Activated CD4-positive, CD25-positive, alpha-beta regulatory T cell treated with anti-CD3 and anti-CD28 coated beads, Interleukin-2, amount 50 U/mL, for 16 hours (primary cell): ENCODE data around the gene EEF2K.
"Not testable (repeated sequence)": the region's sequence is repeated elsewhere in the genome, so short reads cannot be mapped to it uniquely, and the experiment has no call there.

Source experiments
- DNase-seq: peaks from one replicate; pipeline ENCODE4 v3.0.0-alpha.2; 2020; ENCODE audit warnings: low read depth, low spot score

Gene EEF2K

GRCh38 chr16:22189473-22190080 lies 16.5 kb upstream of the EEF2K start:
- no peak for DNase-seq

- peak; percentile 80 for DNase-seq
Measured at GRCh38 chr16:22190081-22190775, 15.8 kb upstream of the EEF2K start.

- peak; percentile 99 for DNase-seq
Measured at GRCh38 chr16:22190776-22191531, 15.1 kb upstream of the EEF2K start.

GRCh38 chr16:22191532-22192260 lies 14.4 kb upstream of the EEF2K start:
- DNase-seq: no peak

- peak; percentile 52 for DNase-seq
Measured at GRCh38 chr16:22192261-22193062, 13.6 kb upstream of the EEF2K start.

- no peak for DNase-seq
Measured at GRCh38 chr16:22193063-22193411, 13.0 kb upstream of the EEF2K start.

GRCh38 chr16:22194707-22195444 lies 11.2 kb upstream of the EEF2K start:
- DNase-seq: no peak

GRCh38 chr16:22195445-22195694 lies 10.7 kb upstream of the EEF2K start:
- no peak for DNase-seq

- DNase-seq: peak; percentile 82
Measured at GRCh38 chr16:22195695-22196558, 10.2 kb upstream of the EEF2K start.

- DNase-seq: not testable (repeated sequence)
Measured at GRCh38 chr16:22196559-22197168, 9.4 kb upstream of the EEF2K start.

- no peak for DNase-seq
Measured at GRCh38 chr16:22198547-22199293, 7.4 kb upstream of the EEF2K start.

- DNase-seq: no peak
Measured at GRCh38 chr16:22202261-22202637, 3.8 kb upstream of the EEF2K start.

- DNase-seq: no peak
Measured at GRCh38 chr16:22203091-22203490, 3.0 kb upstream of the EEF2K start.

GRCh38 chr16:22204091-22204655 lies 1.9 kb upstream of the EEF2K start:
- no peak for DNase-seq

GRCh38 chr16:22205577-22206012 lies 483 bp upstream of the EEF2K start:
- DNase-seq: no peak

GRCh38 chr16:22206842-22207714 lies 1.0 kb downstream of the EEF2K start:
- peak; percentile 37 for DNase-seq

GRCh38 chr16:22207715-22208360 lies 1.8 kb downstream of the EEF2K start:
- no peak for DNase-seq
